Measurements from ENCODE around the gene UBB. TPM values are rescaled to one million over a fixed set of nuclear protein-coding genes. Genes with fewer than 3 reads are reported as not detected.
A peak's percentile ranks its signal among the peaks of the same experiment; 100 is the strongest.

UBB gene
- total RNA-seq, 2 experiments from 2014 or later, result 1,291 to 2,854 TPM

GRCh38 chr17:16358394-16358793 is 22.5 kb upstream of the UBB start:
- Histone ChIP-seq H3K4me2 (ENCODE audit: low read length) (no peak overlapping the region), H3K27ac (ENCODE audit: low read depth, low read length, poor library complexity, severe bottlenecking) (no peak overlapping the region), H3K9me2 (ENCODE audit: insufficient read depth, low read length) (no peaks in the 10 kb centered on the region), H3K4me1 (ENCODE audit: insufficient read depth, low read length, poor library complexity, severe bottlenecking) (peaks cover 8% of the 10 kb centered on the region), H4K20me1 (ENCODE audit: insufficient read depth, low read length) (no peaks in the 10 kb centered on the region), H3K9me3 (ENCODE audit: low read length) (no peaks in the 10 kb centered on the region), H3K79me2 (ENCODE audit: insufficient read depth, low read depth, low read length) (no peaks in the 10 kb centered on the region), H3K4me3 (ENCODE audit: low read depth, low read length, poor library complexity, severe bottlenecking) (no peak overlapping the region), H2AFZ (ENCODE audit: low read length) (no peak overlapping the region), H3K36me3 (ENCODE audit: insufficient read depth, low read length) (no peaks in the 10 kb centered on the region)
- POLR2A ChIA-PET, result interaction anchor here (0.6 kb wide), 2 partner anchors 37 to 122 kb away, joined by 4 to 5 read pairs; no protein-coding TSS in a partner anchor
- CTCF ChIA-PET (ENCODE audit: unreplicated experiment), result no interaction called here
- TF ChIP-seq EZH2phosphoT487 (IDR thresholded peaks at IDR 0.05; ENCODE audit: borderline replicate concordance, low read depth, low read length) (no peak), CTCF (conservative IDR thresholded peaks at IDR 0.05; ENCODE audit: low read length) (no peak)
- intact Hi-C loops (cut with micrococcal nuclease; ENCODE audit: unreplicated experiment), result no loop called here
- BruUV-seq (replicated peaks), result no TSS peak
- no peak for DNase-seq (ENCODE audit: low spot score)

GRCh38 chr17:16361874-16362273 is 19.0 kb upstream of the UBB start:
- peaks cover 3% of the 10 kb centered on the region for H3K4me1 ChIP-seq (ENCODE audit: insufficient read depth, low read length, poor library complexity, severe bottlenecking)
- POLR2A ChIA-PET, result interaction anchor here (0.6 kb wide), 1 partner anchor 66 kb away, joined by 5 read pairs; no protein-coding TSS in a partner anchor
- CTCF ChIA-PET (ENCODE audit: unreplicated experiment), result no interaction called here
- no peaks in the 10 kb centered on the region for H4K20me1 ChIP-seq (ENCODE audit: insufficient read depth, low read length)
- H3K27ac ChIP-seq (ENCODE audit: low read depth, low read length, poor library complexity, severe bottlenecking), result no peak overlapping the region
- no peak overlapping the region for H3K4me2 ChIP-seq (ENCODE audit: low read length)
- intact Hi-C loops (cut with micrococcal nuclease; ENCODE audit: unreplicated experiment), result no loop called here
- DNase-seq (ENCODE audit: low spot score), result no peak
- no peaks in the 10 kb centered on the region for H3K36me3 ChIP-seq (ENCODE audit: insufficient read depth, low read length)
- H3K79me2 ChIP-seq (ENCODE audit: insufficient read depth, low read depth, low read length), result no peaks in the 10 kb centered on the region
- BruUV-seq (replicated peaks), result no TSS peak
- H3K9me3 ChIP-seq (ENCODE audit: low read length), result no peaks in the 10 kb centered on the region
- no peak overlapping the region for H2AFZ ChIP-seq (ENCODE audit: low read length)
- H3K4me3 ChIP-seq (ENCODE audit: low read depth, low read length, poor library complexity, severe bottlenecking), result no peak overlapping the region
- H3K9me2 ChIP-seq (ENCODE audit: insufficient read depth, low read length), result no peaks in the 10 kb centered on the region
- TF ChIP-seq CTCF (conservative IDR thresholded peaks at IDR 0.05; ENCODE audit: low read length), result no peak
- no peak for TF ChIP-seq EZH2phosphoT487 (IDR thresholded peaks at IDR 0.05; ENCODE audit: borderline replicate concordance, low read depth, low read length)

GRCh38 chr17:16363749-16364536 is 16.9 kb upstream of the UBB start:
- H4K20me1 ChIP-seq (ENCODE audit: insufficient read depth, low read length), result no peaks in the 10 kb centered on the region
- H3K79me2 ChIP-seq (ENCODE audit: insufficient read depth, low read depth, low read length), result no peaks in the 10 kb centered on the region
- CTCF ChIA-PET (ENCODE audit: unreplicated experiment), result interaction anchor here (1.0 to 1.7 kb wide), 7 partner anchors 9 to 157 kb away, joined by 3 to 9 read pairs (median 4); partner anchors contain the start of genes CENPV, TRPV2 and UBB
- intact Hi-C loops (cut with micrococcal nuclease; ENCODE audit: unreplicated experiment), result loop anchor here (1.0 kb wide), 2 partner anchors 51 to 157 kb away; partner anchors contain the start of gene TRPV2
- no peak overlapping the region for H3K4me2 ChIP-seq (ENCODE audit: low read length)
- no peak overlapping the region for H3K27ac ChIP-seq (ENCODE audit: low read depth, low read length, poor library complexity, severe bottlenecking)
- H3K9me2 ChIP-seq (ENCODE audit: insufficient read depth, low read length), result no peaks in the 10 kb centered on the region
- no peaks in the 10 kb centered on the region for H3K9me3 ChIP-seq (ENCODE audit: low read length)
- BruUV-seq (replicated peaks), result no TSS peak
- no peak overlapping the region for H3K4me3 ChIP-seq (ENCODE audit: low read depth, low read length, poor library complexity, severe bottlenecking)
- peaks cover 3% of the 10 kb centered on the region for H3K4me1 ChIP-seq (ENCODE audit: insufficient read depth, low read length, poor library complexity, severe bottlenecking)
- POLR2A ChIA-PET, result interaction anchor here (0.5 to 1.4 kb wide), 5 partner anchors 11 to 210 kb away, joined by 3 to 5 read pairs (median 3); no protein-coding TSS in a partner anchor
- peak; percentile 87 for DNase-seq (ENCODE audit: low spot score)
- peak overlapping the region; percentile 1; the same call in 1 of the 2 replicates for H2AFZ ChIP-seq (ENCODE audit: low read length)
- no peaks in the 10 kb centered on the region for H3K36me3 ChIP-seq (ENCODE audit: insufficient read depth, low read length)
- TF ChIP-seq CTCF (conservative IDR thresholded peaks at IDR 0.05; ENCODE audit: low read length) (peak; percentile 99), EZH2phosphoT487 (IDR thresholded peaks at IDR 0.05; ENCODE audit: borderline replicate concordance, low read depth, low read length) (no peak)
